Measurements from ENCODE around the gene ZC3H7B. TPM values are rescaled to one million over a fixed set of nuclear protein-coding genes. Genes with fewer than 3 reads are reported as not detected.

ZC3H7B gene
- total and polyA plus RNA-seq, 11 donors = 29.7 to 50.4 (median 37.1) TPM

GRCh38 chr22:41280065-41280464, 21.3 kb upstream of the ZC3H7B start:
- no peak overlapping the region for H3K4me3 ChIP-seq
- no peak overlapping the region for H3K27ac ChIP-seq
- ATAC-seq = peak in 1 of 4 donors; percentile 14
- intact Hi-C loops (cut with DNase I) = loop anchor here in 2 of 10 donors (10.0 kb wide), 2 partner anchors 85 to 355 kb away; no protein-coding TSS in a partner anchor
- H3K36me3 ChIP-seq = peaks cover 0 to 89% (median 60%) of the 10 kb centered on the region in 9 donors
- TF ChIP-seq CTCF (IDR thresholded peaks at IDR 0.05) (no peak), POLR2A (IDR thresholded peaks at IDR 0.05) (no peak)
- 84 to 88% (median 85%) methylated on average over 3 of the region's 3 CpGs for WGBS, 4 donors
- H3K27me3 ChIP-seq = no peaks in the 10 kb centered on the region
- H3K9me3 ChIP-seq = no peaks in the 10 kb centered on the region
- peak in 1 of 5 donors; percentile 4 for DNase-seq
- H3K4me1 ChIP-seq = peaks cover 0 to 8% (median 4%) of the 10 kb centered on the region in 12 donors

GRCh38 chr22:41280854-41281253, 20.5 kb upstream of the ZC3H7B start:
- Histone ChIP-seq H3K27ac (no peak overlapping the region), H3K4me3 (no peak overlapping the region), H3K27me3 (no peaks in the 10 kb centered on the region), H3K4me1 (peaks cover 0 to 16% (median 9%) of the 10 kb centered on the region in 12 donors), H3K9me3 (no peaks in the 10 kb centered on the region), H3K36me3 (peaks cover 0 to 81% (median 54%) of the 10 kb centered on the region in 9 donors)
- 80 to 100% (median 90%) methylated on average over 2 of the region's 2 CpGs for WGBS, 4 donors
- DNase-seq (peak in 1 of 5 donors; percentile 7), ATAC-seq (no peak)
- TF ChIP-seq POLR2A (IDR thresholded peaks at IDR 0.05) = no peak
- no peak for TF ChIP-seq CTCF (IDR thresholded peaks at IDR 0.05)
- intact Hi-C loops (cut with DNase I) = loop anchor here in 2 of 10 donors (10.0 kb wide), 2 partner anchors 86 to 356 kb away; no protein-coding TSS in a partner anchor

GRCh38 chr22:41284465-41284864, 16.9 kb upstream of the ZC3H7B start:
- intact Hi-C loops (cut with DNase I) = loop anchor here in 2 of 10 donors (10.0 kb wide), 2 partner anchors 90 to 360 kb away; no protein-coding TSS in a partner anchor
- 91 to 93% (median 93%) methylated on average over 10 of the region's 10 CpGs for WGBS, 4 donors
- Histone ChIP-seq H3K27me3 (no peaks in the 10 kb centered on the region), H3K9me3 (no peaks in the 10 kb centered on the region), H3K4me3 (no peak overlapping the region), H3K27ac (peak overlapping the region in 1 of 12 donors; percentile 90), H3K36me3 (peaks cover 0 to 46% (median 25%) of the 10 kb centered on the region in 9 donors), H3K4me1 (peaks cover 0 to 34% (median 17%) of the 10 kb centered on the region in 12 donors)
- DNase-seq (peak in 1 of 5 donors; percentile 20), ATAC-seq (no peak)
- TF ChIP-seq CTCF (IDR thresholded peaks at IDR 0.05) (no peak), POLR2A (IDR thresholded peaks at IDR 0.05) (no peak)

- Histone ChIP-seq H3K9me3 (no peaks in the 10 kb centered on the region), H3K36me3 (peaks cover 0 to 37% (median 18%) of the 10 kb centered on the region in 9 donors), H3K27ac (peak overlapping the region; percentile 26 to 91 (median 80)), H3K27me3 (no peaks in the 10 kb centered on the region), H3K4me1 (peaks cover 0 to 34% (median 17%) of the 10 kb centered on the region in 12 donors), H3K4me3 (peak overlapping the region; percentile 48 to 97 (median 80))
- TF ChIP-seq POLR2A (IDR thresholded peaks at IDR 0.05) (no peak), CTCF (IDR thresholded peaks at IDR 0.05) (no peak)
- ATAC-seq (peak in 3 of 4 donors; percentile 23 to 67 (median 27)), DNase-seq (peak; percentile 27 to 82 (median 54))
- intact Hi-C loops (cut with DNase I) = loop anchor here in 3 of 10 donors (5.0 to 10.0 kb wide), 3 partner anchors 82 to 361 kb away; no protein-coding TSS in a partner anchor
- WGBS, 4 donors = 0 to 2% (median 1%) methylated on average over 12 to 30 of the region's 30 CpGs
These were observed 15.9 kb upstream of the ZC3H7B start for GRCh38 chr22:41285441-41285819.
